Caco-2 (cell line): ENCODE measurements around the gene CA4. TPM values are rescaled to one million over a fixed set of nuclear protein-coding genes. Genes with fewer than 3 reads are reported as not detected.

ENCODE experiments used
- BruUV-seq: library from RNA; stranded (reverse); fragments of 400-500 nt; replicated peaks from 2 replicates; lab custom pipeline; 2021; lab: Mats Ljungman, UMichigan
- CTCF ChIA-PET: fragments of 300-600 bp; sonication (Branson Sonifier 250); formaldehyde crosslinking; loops from one replicate; lab custom pipeline; 2022; ENCODE audit warnings: antibody characterized with exemption; lab: Charles Lee
- POLR2A ChIA-PET: fragments of 300-600 bp; sonication (Branson Sonifier 250); formaldehyde crosslinking; loops from one replicate; lab custom pipeline; 2022; ENCODE audit warnings: antibody characterized with exemption; lab: Charles Lee
- DNase-seq, 2 experiments: peaks; one replicate each; pipeline versions ENCODE4 v3.0.0 to v3.0.0-alpha.2; 2020 to 2022
- H3K27me3 ChIP-seq: replicated peaks from 2 replicates; pipeline ENCODE4 v1.6.0; 2011; ENCODE audit warnings: low read length; ENCODE audit not compliant: control insufficient read depth, insufficient read depth
- H3K36me3 ChIP-seq: 2 replicates; pipeline ENCODE4 v1.5.1; 2011; ENCODE audit warnings: low read length; ENCODE audit not compliant: control insufficient read depth, insufficient read depth
- H3K4me1 ChIP-seq: fragments of 250-450 bp; sonication (Bioruptor Pico); 2 replicates; pipeline ENCODE4 v1.5.1; 2020; ENCODE audit warnings: mild to moderate bottlenecking
- H3K4me3 ChIP-seq: 2 replicates; pipeline ENCODE4 v1.5.1; 2011; ENCODE audit warnings: low read depth, mild to moderate bottlenecking, control low read depth, low read length
- H3K9me3 ChIP-seq: fragments of 250-450 bp; sonication (Bioruptor Pico); 2 replicates; pipeline ENCODE4 v1.5.1; 2020; ENCODE audit warnings: mild to moderate bottlenecking, moderate library complexity
- H3K27ac Mint-ChIP-seq: one replicate; pipeline ENCODE4 v1.8.0; 2022; ENCODE audit warnings: mixed read lengths; ENCODE audit not compliant: unreplicated experiment
- H3K27me3 Mint-ChIP-seq: one replicate; pipeline ENCODE4 v1.8.0; 2022; ENCODE audit warnings: mixed read lengths; ENCODE audit not compliant: insufficient read depth, unreplicated experiment
- H3K36me3 Mint-ChIP-seq: one replicate; pipeline ENCODE4 v1.8.0; 2022; ENCODE audit warnings: mild to moderate bottlenecking, mixed read lengths; ENCODE audit not compliant: insufficient read depth, unreplicated experiment
- H3K4me1 Mint-ChIP-seq: one replicate; pipeline ENCODE4 v1.8.0; 2022; ENCODE audit warnings: low read depth, mixed read lengths; ENCODE audit not compliant: unreplicated experiment
- H3K4me3 Mint-ChIP-seq: one replicate; pipeline ENCODE4 v1.8.0; 2022; ENCODE audit warnings: mild to moderate bottlenecking, moderate library complexity, mixed read lengths; ENCODE audit not compliant: unreplicated experiment
- H3K9me3 Mint-ChIP-seq: one replicate; pipeline ENCODE4 v1.8.0; 2022; ENCODE audit warnings: mixed read lengths; ENCODE audit not compliant: unreplicated experiment
- CTCF ChIP-seq, 2 experiments: fragments of 200-600 bp in 1 of 2; IDR thresholded peaks; 1 replicate in 1 of 2; 2 replicates in 1 of 2; pipeline versions ENCODE4 v1.5.1 to v1.8.0; 2011 to 2022; ENCODE audit warnings: antibody characterized with exemption in 1 of 2, control low read depth in 1 of 2, inconsistent platforms in 1 of 2, low read depth in 1 of 2, low read length in 1 of 2, mild to moderate bottlenecking in 1 of 2, moderate library complexity in 1 of 2; ENCODE audit not compliant: insufficient read depth in 1 of 2, severe bottlenecking in 1 of 2, unreplicated experiment in 1 of 2
- intact Hi-C: fragments of 100-400 bp; cut with micrococcal nuclease; formaldehyde crosslinking; loops from one replicate; pipeline ENCODE4 v1.10.0; 2022; ENCODE audit not compliant: unreplicated experiment
- total RNA-seq: library from RNA; stranded (reverse); gene quantifications from 2 replicates; pipeline ENCODE4 v1.2.3, GENCODE V29; 2022

CA4 gene
- total RNA-seq, 1 experiment from 2014 or later = not detected

GRCh38 chr17:60165971-60166370 is 16.2 kb downstream of the CA4 start:
- no TSS peak for BruUV-seq
- no peaks in the 10 kb centered on the region for H3K36me3 Mint-ChIP-seq
- no peak for DNase-seq
- H3K27me3 Mint-ChIP-seq = no peaks in the 10 kb centered on the region
- peaks cover 46% of the 10 kb centered on the region for H3K4me1 ChIP-seq
- H3K4me3 Mint-ChIP-seq = no peak overlapping the region
- H3K27ac Mint-ChIP-seq = no peak overlapping the region
- no peaks in the 10 kb centered on the region for H3K27me3 ChIP-seq
- intact Hi-C loops = loop anchor here (2.0 kb wide), 1 partner anchor 17 kb away; the partner anchor contains the start of gene CA4
- ChIA-PET POLR2A (no interaction called here), CTCF (no interaction called here)
- no peak for TF ChIP-seq CTCF (IDR thresholded peaks at IDR 0.05; ENCODE audit: insufficient read depth in 1 of 2, low read depth in 1 of 2, low read length in 1 of 2, severe bottlenecking in 1 of 2, unreplicated experiment in 1 of 2)
- H3K9me3 Mint-ChIP-seq = no peaks in the 10 kb centered on the region
- peaks cover 49% of the 10 kb centered on the region for H3K4me1 Mint-ChIP-seq
- no peaks in the 10 kb centered on the region for H3K36me3 ChIP-seq
- H3K4me3 ChIP-seq = no peak overlapping the region
- no peaks in the 10 kb centered on the region for H3K9me3 ChIP-seq

GRCh38 chr17:60167065-60167741 is 17.4 kb downstream of the CA4 start:
- Histone ChIP-seq H3K4me1 (peaks cover 46% of the 10 kb centered on the region), H3K27me3 (no peaks in the 10 kb centered on the region), H3K9me3 (no peaks in the 10 kb centered on the region), H3K4me3 (no peak overlapping the region), H3K36me3 (no peaks in the 10 kb centered on the region; the same call in 1 of the 2 replicates)
- no peaks in the 10 kb centered on the region for H3K27me3 Mint-ChIP-seq
- ChIA-PET CTCF (interaction anchor here (1.0 kb wide), 1 partner anchor 25 kb away, joined by 6 read pairs; no protein-coding TSS in a partner anchor), POLR2A (no interaction called here)
- no peak overlapping the region for H3K27ac Mint-ChIP-seq
- intact Hi-C loops = loop anchor here (2.0 kb wide), 1 partner anchor 18 kb away; the partner anchor contains the start of gene CA4
- TF ChIP-seq CTCF (IDR thresholded peaks at IDR 0.05; ENCODE audit: insufficient read depth in 1 of 2, low read depth in 1 of 2, low read length in 1 of 2, severe bottlenecking in 1 of 2, unreplicated experiment in 1 of 2) = no peak
- no peak for DNase-seq
- H3K4me3 Mint-ChIP-seq = no peak overlapping the region
- no TSS peak for BruUV-seq
- peaks cover 49% of the 10 kb centered on the region for H3K4me1 Mint-ChIP-seq
- no peaks in the 10 kb centered on the region for H3K9me3 Mint-ChIP-seq
- H3K36me3 Mint-ChIP-seq = peaks cover 5% of the 10 kb centered on the region

- Histone ChIP-seq H3K4me1 (peaks cover 40% of the 10 kb centered on the region), H3K27me3 (no peaks in the 10 kb centered on the region), H3K36me3 (no peaks in the 10 kb centered on the region; the same call in 1 of the 2 replicates), H3K4me3 (no peak overlapping the region), H3K9me3 (no peaks in the 10 kb centered on the region)
- Mint-ChIP-seq H3K27ac (no peak overlapping the region), H3K9me3 (no peaks in the 10 kb centered on the region), H3K36me3 (peaks cover 10% of the 10 kb centered on the region), H3K27me3 (no peaks in the 10 kb centered on the region), H3K4me1 (peaks cover 42% of the 10 kb centered on the region), H3K4me3 (no peak overlapping the region)
- no peak for TF ChIP-seq CTCF (IDR thresholded peaks at IDR 0.05; ENCODE audit: insufficient read depth in 1 of 2, low read depth in 1 of 2, low read length in 1 of 2, severe bottlenecking in 1 of 2, unreplicated experiment in 1 of 2)
- no peak for DNase-seq
- CTCF ChIA-PET = interaction anchor here (0.7 kb wide), 1 partner anchor 17 kb away, joined by 4 read pairs; no protein-coding TSS in a partner anchor
- BruUV-seq = no TSS peak
- intact Hi-C loops = no loop called here
- POLR2A ChIA-PET = no interaction called here
Measured at GRCh38 chr17:60168654-60169053, 18.9 kb downstream of the CA4 start.
